ENCODE results near the gene NFKBIA.
"Not testable (repeated sequence)": the region's sequence is repeated elsewhere in the genome, so short reads cannot be mapped to it uniquely, and the experiment has no call there.

The NFKBIA gene

GRCh38 chr14:35399083-35399937 lies 5.2 kb downstream of the NFKBIA start:
- no peak for TF ChIP-seq Cebpa-rat (IDR thresholded peaks at IDR 0.05)
- Histone ChIP-seq H3K4me3 (no peak overlapping the region), H3K27me3 (no peaks in the 10 kb centered on the region), H3K4me1 (peaks cover 27 to 58% (median 38%) of the 10 kb centered on the region in 10 experiments), H3K27ac (peak overlapping the region in 3 of 11 experiments; percentile 4 to 36 (median 34); a peak in 2 of 22 replicates), H3K36me3 (peaks cover 37 to 49% (median 39%) of the 10 kb centered on the region in 11 experiments), H3K9me3 (replicated peaks in 1 of 11) (no peaks in the 10 kb centered on the region), H4K20me1 (peaks cover 35 to 54% (median 46%) of the 10 kb centered on the region in 11 experiments; a peak in 21 of 22 replicates), H3K9ac (no peak overlapping the region), H3K4me2 (peak overlapping the region in 4 of 11 experiments; percentile 28 to 38 (median 35); a peak in 5 of 22 replicates)

GRCh38 chr14:35398071-35398584 lies 6.4 kb downstream of the NFKBIA start:
- Histone ChIP-seq H3K4me1 (peaks cover 26 to 58% (median 38%) of the 10 kb centered on the region in 10 experiments), H3K36me3 (peaks cover 31 to 43% (median 34%) of the 10 kb centered on the region in 11 experiments), H3K4me2 (peak overlapping the region in 5 of 11 experiments; percentile 33 to 50 (median 36); a peak in 6 of 22 replicates), H3K9me3 (replicated peaks in 1 of 11) (no peaks in the 10 kb centered on the region), H3K4me3 (no peak overlapping the region), H3K9ac (no peak overlapping the region), H4K20me1 (peaks cover 29 to 49% (median 40%) of the 10 kb centered on the region in 11 experiments; a peak in 21 of 22 replicates), H3K27ac (no peak overlapping the region; a peak in 1 of 22 replicates), H3K27me3 (no peaks in the 10 kb centered on the region)
- no peak for TF ChIP-seq Cebpa-rat (IDR thresholded peaks at IDR 0.05)

GRCh38 chr14:35396610-35397009 lies 7.9 kb downstream of the NFKBIA start:
- not testable (repeated sequence) for H3K4me3 ChIP-seq; H3K9ac ChIP-seq; H3K27ac ChIP-seq; H3K27me3 ChIP-seq; H3K4me2 ChIP-seq; H3K9me3 ChIP-seq (replicated peaks in 1 of 11)
- Histone ChIP-seq H4K20me1 (peaks cover 14 to 34% (median 25%) of the 10 kb centered on the region in 11 experiments; a peak in 21 of 22 replicates), H3K36me3 (peaks cover 16 to 28% (median 18%) of the 10 kb centered on the region in 11 experiments), H3K4me1 (peaks cover 11 to 49% (median 30%) of the 10 kb centered on the region in 10 experiments)

- peaks cover 0 to 46% (median 19%) of the 10 kb centered on the region in 10 experiments; a peak in 17 of 20 replicates for H3K4me1 ChIP-seq
- H3K9ac ChIP-seq, result no peak overlapping the region
- H4K20me1 ChIP-seq, result peaks cover under 1 to 21% (median 11%) of the 10 kb centered on the region in 11 experiments; a peak in 14 of 22 replicates
- H3K9me3 ChIP-seq (replicated peaks in 1 of 11), result no peaks in the 10 kb centered on the region
- TF ChIP-seq Cebpa-rat (IDR thresholded peaks at IDR 0.05), result no peak
- H3K27ac ChIP-seq, result no peak overlapping the region
- H3K36me3 ChIP-seq, result peaks cover 3 to 15% (median 5%) of the 10 kb centered on the region in 11 experiments; a peak in 19 of 22 replicates
- no peak overlapping the region for H3K4me2 ChIP-seq
- H3K4me3 ChIP-seq, result no peak overlapping the region
- H3K27me3 ChIP-seq, result no peaks in the 10 kb centered on the region
Observed at GRCh38 chr14:35395283-35395682, 9.3 kb downstream of the NFKBIA start.

GRCh38 chr14:35394326-35395013 lies 10.1 kb downstream of the NFKBIA start:
- no peak overlapping the region for H3K4me3 ChIP-seq
- H3K36me3 ChIP-seq, result peaks cover 0 to 7% (median 0%) of the 10 kb centered on the region in 11 experiments; a peak in 4 of 22 replicates
- no peaks in the 10 kb centered on the region for H3K27me3 ChIP-seq
- TF ChIP-seq Cebpa-rat (IDR thresholded peaks at IDR 0.05), result no peak
- H3K27ac ChIP-seq, result no peak overlapping the region
- H3K4me1 ChIP-seq, result peaks cover 0 to 38% (median 18%) of the 10 kb centered on the region in 10 experiments; a peak in 15 of 20 replicates
- no peaks in the 10 kb centered on the region for H3K9me3 ChIP-seq (replicated peaks in 1 of 11)
- H4K20me1 ChIP-seq, result peaks cover 0 to 12% (median 7%) of the 10 kb centered on the region in 11 experiments; a peak in 11 of 22 replicates
- H3K9ac ChIP-seq, result no peak overlapping the region
- H3K4me2 ChIP-seq, result no peak overlapping the region

DNA sequence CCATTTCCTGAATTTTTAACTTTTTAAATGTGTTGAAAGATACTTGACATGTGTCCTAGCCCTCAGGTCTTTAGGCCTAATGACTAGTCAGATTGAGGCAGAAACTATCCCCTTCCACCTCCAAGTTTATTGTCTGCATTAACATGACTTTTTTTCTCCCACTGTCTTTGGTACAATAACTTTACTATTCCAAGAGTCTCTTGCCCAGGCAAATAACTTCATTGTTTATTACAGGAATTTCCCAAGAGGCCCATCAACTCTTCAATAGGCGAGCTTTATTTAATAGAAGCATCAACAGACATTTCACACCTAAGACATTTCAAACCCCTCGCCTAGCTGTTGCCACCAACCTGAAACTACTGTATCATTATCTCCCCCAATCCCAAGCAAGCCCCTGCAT lies 10.7 kb downstream of the NFKBIA start:
- TF ChIP-seq Cebpa-rat (IDR thresholded peaks at IDR 0.05), result no peak
- Histone ChIP-seq H3K4me1 (peaks cover 0 to 32% (median 14%) of the 10 kb centered on the region in 10 experiments; a peak in 15 of 20 replicates), H3K36me3 (peaks cover 0 to under 1% (median 0%) of the 10 kb centered on the region in 11 experiments; a peak in 2 of 22 replicates), H3K27me3 (no peaks in the 10 kb centered on the region), H3K4me2 (no peak overlapping the region), H3K27ac (no peak overlapping the region), H4K20me1 (peaks cover 0 to 6% (median 1%) of the 10 kb centered on the region in 11 experiments; a peak in 7 of 22 replicates), H3K9me3 (replicated peaks in 1 of 11) (no peaks in the 10 kb centered on the region), H3K9ac (no peak overlapping the region), H3K4me3 (no peak overlapping the region)

DNA sequence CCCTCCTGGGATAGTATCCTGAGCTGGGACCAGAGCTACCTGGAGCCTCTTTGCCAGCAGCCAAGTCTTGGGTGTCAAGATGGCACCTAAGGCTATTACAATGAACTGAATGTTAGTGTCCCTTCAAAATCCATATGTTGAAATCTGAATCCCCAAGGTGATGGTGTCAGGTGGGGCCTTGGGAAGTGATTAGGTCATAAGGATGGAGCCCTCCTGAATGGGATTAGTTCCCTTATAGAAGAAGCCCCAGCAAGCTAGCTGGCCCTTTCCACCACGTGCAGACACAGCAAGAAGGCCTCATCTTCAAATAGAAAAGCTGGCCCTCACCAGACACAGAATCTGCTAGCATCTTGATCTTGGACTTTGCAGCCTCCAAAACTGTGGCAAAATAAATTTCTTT lies 12.4 kb downstream of the NFKBIA start:
- no peak overlapping the region for H3K9ac ChIP-seq
- peaks cover 0 to 15% (median 3%) of the 10 kb centered on the region in 10 experiments; a peak in 8 of 20 replicates for H3K4me1 ChIP-seq
- peaks cover 0 to 4% (median 0%) of the 10 kb centered on the region in 11 experiments; a peak in 1 of 22 replicates for H3K9me3 ChIP-seq (replicated peaks in 1 of 11)
- no peaks in the 10 kb centered on the region for H3K27me3 ChIP-seq
- H3K36me3 ChIP-seq, result no peaks in the 10 kb centered on the region
- H4K20me1 ChIP-seq, result no peaks in the 10 kb centered on the region
- H3K4me2 ChIP-seq, result no peak overlapping the region
- no peak for TF ChIP-seq Cebpa-rat (IDR thresholded peaks at IDR 0.05)
- H3K27ac ChIP-seq, result no peak overlapping the region
- no peak overlapping the region for H3K4me3 ChIP-seq

GRCh38 chr14:35391388-35391710 lies 13.2 kb downstream of the NFKBIA start:
- Histone ChIP-seq H3K9ac (peak overlapping the region in 1 of 11 experiments; percentile 42; a peak in 1 of 22 replicates), H3K36me3 (no peaks in the 10 kb centered on the region), H3K4me3 (no peak overlapping the region), H4K20me1 (no peaks in the 10 kb centered on the region), H3K27me3 (no peaks in the 10 kb centered on the region), H3K9me3 (replicated peaks in 1 of 11) (peaks cover 0 to 4% (median 0%) of the 10 kb centered on the region in 11 experiments; a peak in 1 of 22 replicates), H3K4me1 (peaks cover 0 to 14% (median 4%) of the 10 kb centered on the region in 10 experiments; a peak in 12 of 20 replicates), H3K4me2 (peak overlapping the region in 3 of 11 experiments; percentile 31 to 79 (median 67); a peak in 6 of 22 replicates), H3K27ac (no peak overlapping the region)
- TF ChIP-seq Cebpa-rat (IDR thresholded peaks at IDR 0.05), result no peak
